Calu3 (cell line): ENCODE data around the gene KCNH2. TPM values are rescaled to one million over a fixed set of nuclear protein-coding genes. Genes with fewer than 3 reads are reported as not detected.

Experiments used
- BruUV-seq: library from RNA; stranded (reverse); fragments of 400-500 nt; replicated peaks from 2 replicates; lab custom pipeline; 2021; lab: Mats Ljungman, UMichigan
- CTCF ChIA-PET: fragments of 300-600 bp; sonication (Branson Sonifier 250); formaldehyde crosslinking; loops from one replicate; lab custom pipeline; 2022; ENCODE audit warnings: antibody characterized with exemption; lab: Charles Lee
- DNase-seq: peaks from one replicate; pipeline ENCODE4 v3.0.0; 2022
- H3K27ac Mint-ChIP-seq: one replicate; pipeline ENCODE4 v1.8.0; 2022; ENCODE audit warnings: mixed read lengths; ENCODE audit not compliant: unreplicated experiment
- H3K27me3 Mint-ChIP-seq: one replicate; pipeline ENCODE4 v1.8.0; 2022; ENCODE audit warnings: mixed read lengths; ENCODE audit not compliant: unreplicated experiment
- H3K36me3 Mint-ChIP-seq: one replicate; pipeline ENCODE4 v1.8.0; 2022; ENCODE audit warnings: mild to moderate bottlenecking, moderate library complexity, mixed read lengths; ENCODE audit not compliant: insufficient read depth, unreplicated experiment
- H3K4me1 Mint-ChIP-seq: one replicate; pipeline ENCODE4 v1.8.0; 2022; ENCODE audit warnings: mild to moderate bottlenecking, low read depth, mixed read lengths; ENCODE audit not compliant: unreplicated experiment
- H3K4me3 Mint-ChIP-seq: one replicate; pipeline ENCODE4 v1.8.0; 2022; ENCODE audit warnings: mild to moderate bottlenecking, low read depth, moderate library complexity, mixed read lengths; ENCODE audit not compliant: unreplicated experiment
- H3K9me3 Mint-ChIP-seq: one replicate; pipeline ENCODE4 v1.8.0; 2022; ENCODE audit warnings: low read depth, mixed read lengths; ENCODE audit not compliant: unreplicated experiment
- CTCF ChIP-seq: fragments of 200-600 bp; IDR thresholded peaks from one replicate; pipeline ENCODE4 v1.8.0; 2022; ENCODE audit warnings: antibody characterized with exemption; ENCODE audit not compliant: unreplicated experiment
- intact Hi-C: fragments of 100-400 bp; cut with micrococcal nuclease; formaldehyde crosslinking; loops from one replicate; pipeline ENCODE4 v1.10.0; 2022; ENCODE audit not compliant: unreplicated experiment
- total RNA-seq: library from RNA; stranded (reverse); gene quantifications from 2 replicates; pipeline ENCODE4 v1.2.3, GENCODE V29; 2022

KCNH2 gene
- total RNA-seq, 1 experiment from 2014 or later, result 0.45 TPM

- no peak for DNase-seq
- Mint-ChIP-seq H3K4me3 (no peak overlapping the region), H3K9me3 (no peaks in the 10 kb centered on the region), H3K36me3 (peaks cover 2% of the 10 kb centered on the region), H3K27me3 (peaks cover 95% of the 10 kb centered on the region), H3K27ac (no peak overlapping the region), H3K4me1 (no peaks in the 10 kb centered on the region)
- TF ChIP-seq CTCF, result no peak
- intact Hi-C loops, result no loop called here
- CTCF ChIA-PET, result no interaction called here
- no TSS peak for BruUV-seq
These were observed 59.0 kb downstream of the KCNH2 start for GRCh38 chr7:150919160-150919559.

DNA sequence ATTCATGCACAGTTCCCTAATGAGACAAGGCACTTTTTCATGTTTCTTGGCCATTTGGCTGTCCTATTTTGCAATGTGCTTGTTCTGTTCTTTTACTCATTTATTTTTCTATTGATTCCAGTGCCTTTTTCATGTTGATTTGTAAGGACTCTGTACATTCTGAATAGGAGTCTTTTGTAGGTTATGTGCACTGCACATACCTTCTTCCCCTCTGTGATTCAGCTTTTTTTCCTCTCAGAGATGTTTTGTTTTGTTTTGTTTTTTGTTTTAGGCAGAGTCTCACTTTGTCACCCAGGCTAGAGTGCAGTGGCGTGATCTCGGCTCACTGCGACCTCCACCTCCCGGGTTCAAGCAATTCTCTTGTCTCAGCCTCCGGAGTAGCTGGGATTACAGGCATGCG lies 59.7 kb downstream of the KCNH2 start:
- Mint-ChIP-seq H3K4me3 (no peak overlapping the region), H3K36me3 (peaks cover 4% of the 10 kb centered on the region), H3K27me3 (peaks cover 98% of the 10 kb centered on the region), H3K4me1 (no peaks in the 10 kb centered on the region), H3K27ac (no peak overlapping the region), H3K9me3 (no peaks in the 10 kb centered on the region)
- DNase-seq, result no peak
- intact Hi-C loops, result no loop called here
- CTCF ChIA-PET, result no interaction called here
- no TSS peak for BruUV-seq
- no peak for TF ChIP-seq CTCF

- no peak for TF ChIP-seq CTCF
- Mint-ChIP-seq H3K4me3 (no peak overlapping the region), H3K4me1 (no peaks in the 10 kb centered on the region), H3K27ac (no peak overlapping the region), H3K27me3 (peaks cover 99% of the 10 kb centered on the region), H3K36me3 (peaks cover 4% of the 10 kb centered on the region), H3K9me3 (no peaks in the 10 kb centered on the region)
- DNase-seq, result no peak
- BruUV-seq, result no TSS peak
- intact Hi-C loops, result no loop called here
- CTCF ChIA-PET, result no interaction called here
These were observed 60.2 kb downstream of the KCNH2 start for GRCh38 chr7:150917969-150918368.

DNA sequence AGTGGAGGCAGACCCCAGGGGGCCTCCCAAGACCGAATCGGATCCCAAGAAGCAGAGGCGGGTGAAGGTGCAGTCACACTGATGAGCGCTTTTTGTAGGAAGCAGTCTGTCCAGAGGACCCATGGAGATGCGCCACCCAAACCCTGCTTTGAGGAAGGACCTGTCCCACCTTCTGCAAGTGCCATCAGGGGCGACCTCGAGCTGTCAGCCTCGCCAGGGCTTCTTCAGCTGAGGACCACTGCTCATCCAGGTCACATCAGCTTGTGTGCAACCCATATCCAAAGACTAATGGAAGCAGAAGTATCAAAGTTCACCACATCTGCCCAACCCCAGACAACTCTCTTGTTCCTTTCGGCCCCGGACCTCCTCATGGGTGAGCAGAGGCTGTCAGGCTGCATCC lies 61.5 kb downstream of the KCNH2 start:
- Mint-ChIP-seq H3K27me3 (peaks cover 99% of the 10 kb centered on the region), H3K4me1 (no peaks in the 10 kb centered on the region), H3K27ac (no peak overlapping the region), H3K9me3 (no peaks in the 10 kb centered on the region), H3K4me3 (no peak overlapping the region), H3K36me3 (peaks cover 4% of the 10 kb centered on the region)
- no peak for DNase-seq
- intact Hi-C loops, result no loop called here
- no peak for TF ChIP-seq CTCF
- BruUV-seq, result no TSS peak
- CTCF ChIA-PET, result no interaction called here
